Measurements from ENCODE around the gene CYP27B1.

CYP27B1 gene

DNA sequence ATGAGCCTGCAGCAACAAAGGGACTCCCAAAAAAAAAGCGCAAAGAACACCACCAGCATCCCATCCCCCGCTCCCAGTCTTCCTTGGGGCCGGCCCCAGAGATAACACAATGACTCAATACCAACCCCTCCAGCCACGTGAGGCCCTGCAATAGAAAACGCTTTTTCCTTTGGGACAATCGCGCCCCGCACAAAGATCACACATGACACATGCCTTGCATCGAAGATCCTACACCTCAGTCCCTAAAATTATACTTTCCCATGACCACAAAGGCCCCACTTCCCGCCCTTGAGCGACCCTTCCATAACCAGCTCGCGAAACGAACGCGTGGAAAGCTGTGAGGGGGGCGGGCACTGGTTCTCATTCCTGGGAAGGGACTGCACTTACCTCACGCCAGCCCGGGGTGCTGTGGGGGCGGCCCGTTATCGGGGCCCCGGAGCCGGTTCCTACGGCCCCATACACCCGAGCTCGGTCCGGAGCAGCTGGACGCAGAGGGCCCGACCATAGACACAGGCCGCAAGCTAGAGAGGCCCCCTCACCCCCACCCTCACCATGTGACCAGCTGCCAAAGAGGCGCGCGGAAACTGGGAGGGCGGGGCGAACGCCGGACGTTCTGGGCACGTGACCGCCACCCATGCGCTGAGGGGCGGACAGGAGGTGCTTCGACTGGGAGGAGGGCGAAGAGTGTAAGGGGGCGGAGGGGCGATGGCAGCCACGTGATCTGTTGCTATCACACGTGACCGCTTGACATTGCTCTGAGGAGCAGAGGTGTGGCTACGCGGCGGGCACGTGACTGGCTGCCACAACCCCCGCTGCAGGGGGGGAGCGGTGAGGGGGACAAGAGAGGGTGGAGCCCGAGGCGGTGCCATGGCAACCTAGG is 14.8 kb downstream of the CYP27B1 start, which contains the start of gene CDK4:
Gene CDK4, minus strand, starts transcription at position 523 of the 880 bp plus-strand sequence. CDS start 593 bp downstream, outside the sequence.
- peak; percentile 97 to 98 for DNase-seq (ENCODE audit: low read depth in 2 of 2)

DNA sequence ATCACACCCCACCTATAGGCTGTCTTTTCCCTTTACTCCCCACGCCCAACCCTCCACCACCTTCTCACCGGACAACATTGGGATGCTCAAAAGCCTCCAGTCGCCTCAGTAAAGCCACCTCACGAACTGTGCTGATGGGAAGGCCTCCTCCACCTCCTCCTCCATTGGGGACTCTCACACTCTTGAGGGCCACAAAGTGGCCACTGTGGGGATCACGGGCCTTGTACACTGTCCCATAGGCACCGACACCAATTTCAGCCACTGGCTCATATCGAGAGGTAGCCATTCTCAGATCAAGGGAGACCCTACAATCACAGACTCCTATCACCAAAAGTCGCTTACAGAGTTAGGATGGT is 15.5 kb downstream of the CYP27B1 start:
- no peak for DNase-seq (ENCODE audit: low read depth in 2 of 2)

DNA sequence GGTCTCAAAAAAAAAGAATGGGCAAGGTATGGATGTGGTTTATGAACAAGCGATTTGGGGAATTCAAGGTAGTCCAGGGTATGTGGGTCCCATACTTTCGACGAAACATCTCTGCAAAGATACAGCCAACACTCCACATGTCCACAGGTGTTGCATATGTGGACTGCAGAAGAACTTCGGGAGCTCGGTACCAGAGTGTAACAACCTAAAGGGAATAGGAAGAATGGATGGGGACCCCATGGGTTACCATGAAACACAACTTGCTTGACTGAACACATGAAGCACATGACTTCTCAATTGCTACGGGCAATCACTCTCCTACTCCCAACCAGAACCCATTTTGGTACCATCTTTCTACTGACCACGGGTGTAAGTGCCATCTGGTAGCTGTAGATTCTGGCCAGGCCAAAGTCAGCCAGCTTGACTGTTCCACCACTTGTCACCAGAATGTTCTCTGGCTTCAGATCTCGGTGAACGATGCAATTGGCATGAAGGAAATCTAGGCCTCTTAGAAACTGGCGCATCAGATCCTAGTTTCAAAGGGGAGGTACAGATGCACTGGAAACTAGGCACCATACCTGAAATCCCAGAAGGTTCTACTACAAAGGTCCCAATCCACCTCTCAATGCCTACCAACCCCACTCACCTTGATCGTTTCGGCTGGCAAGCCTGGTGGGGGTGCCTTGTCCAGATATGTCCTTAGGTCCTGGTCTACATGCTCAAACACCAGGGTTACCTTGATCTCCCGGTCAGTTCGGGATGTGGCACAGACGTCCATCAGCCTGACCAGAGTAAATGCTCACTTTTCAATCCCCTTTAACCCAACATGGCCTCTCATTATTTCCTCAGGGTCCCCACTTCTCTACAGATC is 16.1 kb downstream of the CYP27B1 start:
- no peak for DNase-seq (ENCODE audit: low read depth in 2 of 2)

DNA sequence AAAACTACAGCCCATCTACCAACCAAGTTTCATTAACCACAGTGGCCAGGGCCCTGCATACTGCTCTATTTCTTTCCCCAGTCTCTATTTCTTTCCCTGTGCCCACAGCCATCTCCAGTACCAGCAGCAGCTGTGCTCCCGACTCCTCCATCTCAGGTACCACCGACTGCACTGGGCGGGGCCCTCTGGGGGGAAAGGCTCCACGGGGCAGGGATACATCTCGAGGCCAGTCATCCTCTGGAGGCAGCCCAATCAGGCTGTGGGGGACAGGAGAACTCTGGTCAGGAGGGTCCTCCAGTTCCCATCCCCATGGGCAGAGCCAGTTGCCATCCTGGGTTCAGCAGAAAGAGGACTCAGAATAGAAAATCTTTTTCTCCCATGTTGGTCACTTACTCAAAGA is 17.8 kb downstream of the CYP27B1 start:
- DNase-seq (ENCODE audit: low read depth in 2 of 2): no peak

DNA sequence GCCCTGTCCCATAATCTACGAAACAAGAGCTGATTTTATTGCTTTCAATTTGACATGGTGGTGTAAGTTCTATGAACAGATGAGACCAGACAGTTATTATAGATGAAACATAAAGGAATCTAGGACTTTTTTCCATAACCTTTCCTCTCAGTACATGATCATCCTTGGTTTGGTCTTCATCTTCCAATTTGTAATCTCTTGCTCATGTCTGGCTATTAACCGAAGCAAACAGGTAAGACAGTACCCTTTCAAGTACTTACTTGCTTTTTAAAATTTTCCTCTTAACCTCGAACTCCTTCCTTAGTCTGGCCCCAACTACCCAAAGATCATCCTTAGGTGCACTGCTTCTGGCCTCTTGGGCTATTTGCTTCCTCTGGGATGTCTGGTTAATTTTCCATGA is 20.9 kb downstream of the CYP27B1 start:
- DNase-seq (ENCODE audit: low read depth in 2 of 2): no peak

DNA sequence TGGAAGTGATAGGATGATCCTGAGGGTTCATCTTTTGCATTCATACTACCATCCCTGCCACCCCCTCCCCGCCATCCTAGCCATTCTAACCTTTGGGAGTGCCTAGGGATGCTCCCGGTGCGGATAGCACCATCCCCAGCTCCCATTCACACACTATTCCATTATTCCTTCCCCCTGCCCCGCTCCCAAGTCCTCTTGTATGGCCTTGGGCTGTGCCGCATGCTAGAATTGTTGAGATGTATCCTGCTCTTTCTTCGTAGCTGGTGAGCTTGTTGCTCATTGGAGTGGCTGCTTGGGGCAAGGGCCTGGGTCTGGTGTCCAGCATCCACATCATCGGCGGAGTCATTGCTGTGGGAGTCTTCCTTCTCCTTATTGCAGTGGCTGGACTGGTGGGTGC is 21.4 kb downstream of the CYP27B1 start:
- no peak for DNase-seq (ENCODE audit: low read depth in 2 of 2)

DNA sequence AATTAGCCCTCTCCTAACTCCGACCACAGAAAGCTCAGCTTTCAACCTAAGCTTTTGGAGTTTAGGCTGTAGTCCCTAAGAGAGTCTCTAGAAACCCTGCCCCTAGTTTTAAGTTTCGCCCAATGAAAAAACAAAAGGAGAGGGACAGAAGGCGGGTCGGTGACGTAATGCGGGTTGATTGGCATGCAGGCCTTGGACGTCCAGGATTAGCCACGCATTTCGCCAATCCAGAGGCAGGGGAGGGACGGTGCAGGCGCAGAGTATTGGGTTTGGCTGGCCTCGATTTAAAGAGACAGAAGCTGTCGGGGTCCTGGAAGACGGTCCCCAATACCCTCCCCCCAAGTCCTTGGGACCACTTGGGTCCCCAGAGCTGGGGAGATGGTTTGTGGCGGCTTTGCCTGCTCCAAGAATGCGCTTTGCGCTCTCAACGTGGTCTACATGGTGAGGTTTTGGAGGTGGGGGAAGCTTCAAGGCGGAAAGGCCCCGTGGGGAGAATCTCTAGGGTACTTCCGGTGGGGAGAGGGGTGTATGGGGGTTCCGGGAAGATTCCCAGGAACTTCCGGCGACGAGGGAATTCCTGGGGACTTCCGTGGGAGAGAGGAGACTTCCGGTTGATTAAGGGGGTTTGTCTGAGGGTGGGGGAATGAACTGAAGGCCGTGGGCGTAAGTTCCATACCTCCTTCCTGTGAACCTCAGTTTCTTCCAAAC is 21.9 kb downstream of the CYP27B1 start, which contains the start of gene TSPAN31:
Gene TSPAN31, plus strand, starts transcription at position 263 of the 708 bp plus-strand sequence. Its CDS starts 116 bp downstream, at position 379.
- peak; percentile 90 to 91 for DNase-seq (ENCODE audit: low read depth in 2 of 2)

DNA sequence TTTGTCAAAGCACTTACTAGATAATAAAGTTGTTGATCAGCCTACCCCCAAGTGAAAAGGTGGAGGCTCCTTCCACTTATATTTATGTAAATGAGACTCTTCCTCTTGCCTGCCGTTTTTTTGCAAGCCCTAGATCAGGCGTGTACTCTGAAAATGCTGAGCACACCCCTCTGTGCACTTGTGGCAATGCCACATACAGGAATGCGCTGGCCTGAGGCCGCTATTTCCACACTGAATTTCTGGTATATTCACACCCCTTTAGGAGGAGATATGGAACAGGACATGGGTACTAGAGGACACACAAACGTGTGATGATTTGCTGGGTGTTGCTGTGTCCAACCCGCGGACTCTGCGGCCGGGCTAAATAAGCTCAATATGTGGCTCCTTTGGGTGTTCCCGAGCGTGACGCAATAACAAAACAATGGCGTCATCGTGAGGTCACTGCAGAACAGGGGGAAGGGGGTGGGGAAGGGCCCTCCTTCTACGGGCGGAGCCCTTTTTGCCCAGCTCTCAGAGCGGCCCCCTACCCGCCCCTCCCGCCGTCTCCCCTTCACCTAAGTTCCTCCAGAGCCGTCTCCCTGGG is 22.6 kb downstream of the CYP27B1 start:
- DNase-seq (ENCODE audit: low read depth in 2 of 2): peak; percentile 34 to 71

DNA sequence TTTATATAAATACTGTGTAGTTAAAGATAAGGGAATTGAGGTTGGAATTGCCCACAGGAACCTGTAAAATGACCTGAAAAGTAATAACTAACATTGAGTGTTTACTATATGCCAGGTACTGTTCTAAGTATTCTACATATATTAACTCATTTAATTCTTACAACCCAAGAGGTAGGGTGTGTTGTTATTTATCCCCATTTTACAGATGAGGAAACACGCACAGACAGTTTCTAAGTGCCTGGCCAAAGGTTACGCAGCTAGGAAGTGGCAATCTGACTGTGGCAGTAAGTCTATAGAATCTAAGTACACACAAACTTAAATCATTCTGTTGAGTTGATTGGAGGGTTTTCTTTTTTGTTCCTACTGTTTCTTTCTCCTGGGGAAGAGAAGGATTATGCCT is 23.1 kb downstream of the CYP27B1 start:
- no peak for DNase-seq (ENCODE audit: low read depth in 2 of 2)

DNA sequence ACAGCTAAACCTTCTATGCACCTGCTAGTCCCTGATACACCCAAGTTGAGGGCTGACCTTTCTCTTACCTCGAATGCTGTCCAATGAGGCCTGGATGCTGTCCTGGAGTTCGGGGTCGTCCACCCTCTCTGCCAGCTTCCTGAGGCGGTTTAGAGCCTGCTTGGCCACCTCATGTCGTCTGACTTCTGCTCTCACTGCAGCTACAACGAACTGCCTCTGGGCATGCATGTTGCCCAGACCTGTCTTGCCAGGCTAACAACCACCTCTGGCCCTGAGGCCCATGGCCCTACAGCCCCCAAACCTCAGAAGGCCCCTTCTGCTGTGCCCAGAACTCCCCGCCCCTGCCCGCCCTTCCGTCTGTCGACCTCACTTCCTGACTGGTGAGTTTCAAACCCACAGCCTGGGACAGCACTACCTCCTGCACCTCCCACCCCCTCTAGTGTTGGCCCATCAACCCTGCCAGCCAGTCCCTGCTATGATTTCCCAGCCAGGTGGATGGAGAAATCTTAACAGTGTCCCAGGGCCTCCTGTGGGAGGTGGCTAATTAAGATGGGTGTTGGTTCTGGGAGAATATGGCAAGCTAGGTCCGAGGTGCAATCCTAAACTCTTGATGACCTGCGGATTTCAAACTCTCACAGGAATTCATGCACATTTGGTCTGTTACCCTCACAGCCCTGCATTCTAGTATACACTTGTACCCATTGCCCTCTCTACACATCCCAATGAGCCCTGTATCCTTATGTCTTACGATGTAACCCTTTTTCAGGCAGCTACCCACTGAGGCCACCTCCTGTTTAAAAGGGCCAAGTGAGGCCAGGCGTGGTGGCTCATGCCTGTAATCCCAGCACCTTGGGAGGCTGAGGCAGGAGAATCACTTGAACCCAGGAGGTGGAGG is 24.8 kb downstream of the CYP27B1 start:
- DNase-seq (ENCODE audit: low read depth in 2 of 2): peak; percentile 55 to 72

DNA sequence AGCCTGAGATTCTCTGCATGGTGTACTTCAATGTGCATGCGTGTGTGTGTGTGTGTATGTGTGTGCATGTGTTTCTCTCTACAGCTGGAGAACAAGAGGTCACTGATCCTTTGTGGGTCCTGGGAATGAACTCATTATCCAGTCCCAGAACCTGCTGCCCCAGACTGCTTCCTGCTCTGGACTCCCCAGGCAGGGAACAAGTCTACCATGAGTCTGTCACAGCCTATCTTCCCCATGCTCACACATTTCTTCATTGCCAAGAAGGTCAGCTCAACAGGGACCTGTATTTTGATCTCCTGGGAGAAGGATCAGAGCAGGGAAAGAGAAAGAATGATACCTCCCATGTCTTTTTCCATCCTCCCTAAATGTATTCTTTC is 25.5 kb downstream of the CYP27B1 start:
- DNase-seq (ENCODE audit: low read depth in 2 of 2): no peak

DNA sequence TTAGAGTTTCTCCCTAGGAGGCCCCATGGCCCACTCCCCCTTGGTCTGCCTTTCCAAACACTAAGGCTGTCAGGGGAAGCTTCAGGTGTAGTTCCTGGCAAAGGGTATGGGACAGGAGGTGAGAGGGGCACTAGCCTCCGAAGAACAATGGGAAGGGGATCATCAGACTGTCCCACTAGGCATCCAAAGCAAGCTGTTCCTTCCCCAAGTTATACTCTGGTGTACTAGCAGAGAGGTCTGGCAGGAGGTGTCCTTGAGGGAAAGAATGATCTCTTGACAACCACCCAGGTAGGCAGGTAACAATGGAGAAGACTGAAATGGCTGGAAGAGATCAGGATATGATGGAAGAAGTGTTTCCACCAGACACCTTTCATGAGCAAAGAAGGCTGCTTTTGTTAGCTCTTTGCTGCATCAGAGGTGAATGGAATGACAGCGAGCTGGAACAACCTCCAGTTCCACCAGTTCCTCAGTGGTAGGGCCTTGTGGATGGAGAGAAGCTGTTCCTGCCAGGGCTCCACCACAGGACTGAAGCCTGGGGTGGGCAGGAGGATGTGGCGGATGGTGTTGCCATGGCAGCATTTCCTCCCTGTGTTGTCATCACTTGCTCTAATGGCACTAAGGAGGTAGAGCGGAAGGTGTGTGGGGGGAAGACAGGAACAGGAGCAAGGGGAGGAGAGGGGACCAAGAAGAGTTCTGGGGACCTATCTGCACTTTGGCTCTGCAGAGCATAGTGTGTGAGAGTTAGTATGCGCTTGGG is 26.0 kb downstream of the CYP27B1 start:
- DNase-seq (ENCODE audit: low read depth in 2 of 2): peak; percentile 52 to 59

DNA sequence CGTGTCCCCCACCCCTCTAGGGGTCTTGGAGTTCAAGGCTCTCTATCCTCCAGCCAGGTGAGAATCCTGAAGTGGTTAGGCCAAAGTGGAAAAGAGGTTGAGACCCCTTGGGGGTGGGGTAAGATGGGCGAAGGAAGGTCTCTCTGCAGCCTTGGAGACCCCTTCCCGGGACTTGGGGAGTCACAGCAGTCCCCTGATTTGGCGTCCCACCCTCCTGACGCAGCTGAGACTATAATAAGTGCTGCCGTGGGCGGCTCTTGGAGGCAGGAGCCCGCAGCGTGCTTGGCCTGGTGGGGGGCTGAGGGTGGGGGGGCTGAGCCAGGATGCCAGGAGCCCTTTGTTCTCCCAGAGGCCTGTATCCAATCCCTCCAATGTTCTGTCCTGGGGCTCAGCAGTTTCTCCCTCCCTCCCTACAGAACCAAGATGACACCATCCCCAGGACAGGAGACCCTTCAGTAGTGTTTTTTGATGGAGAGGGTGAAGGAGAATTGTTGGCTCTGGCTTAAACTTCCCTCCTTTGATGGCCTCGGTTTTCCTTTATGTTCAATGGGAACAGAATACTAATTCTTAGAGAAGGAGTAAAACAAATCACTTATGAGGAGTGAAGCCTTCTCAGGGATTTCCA is 26.9 kb downstream of the CYP27B1 start:
- DNase-seq (ENCODE audit: low read depth in 2 of 2): no peak

DNA sequence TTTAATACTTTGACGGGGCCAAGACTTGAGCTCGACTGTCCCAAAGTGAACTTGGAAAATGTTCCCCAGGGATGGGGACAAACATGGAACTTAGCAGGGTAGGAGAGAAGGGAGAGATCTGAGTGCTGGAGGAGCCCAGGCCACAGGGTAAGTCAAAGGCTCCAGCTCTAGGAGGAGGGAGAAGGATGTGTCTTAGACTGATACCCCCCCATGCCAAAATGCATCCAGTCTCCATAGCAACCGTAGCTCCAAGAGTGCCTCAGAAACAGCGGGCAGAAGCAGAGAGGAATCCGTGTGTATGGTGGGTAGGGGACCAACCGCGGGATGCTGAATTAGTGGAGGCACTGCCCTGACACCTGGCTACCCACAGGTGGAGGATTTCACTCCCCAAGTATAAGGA is 27.5 kb downstream of the CYP27B1 start:
- DNase-seq (ENCODE audit: low read depth in 2 of 2): no peak

DNA sequence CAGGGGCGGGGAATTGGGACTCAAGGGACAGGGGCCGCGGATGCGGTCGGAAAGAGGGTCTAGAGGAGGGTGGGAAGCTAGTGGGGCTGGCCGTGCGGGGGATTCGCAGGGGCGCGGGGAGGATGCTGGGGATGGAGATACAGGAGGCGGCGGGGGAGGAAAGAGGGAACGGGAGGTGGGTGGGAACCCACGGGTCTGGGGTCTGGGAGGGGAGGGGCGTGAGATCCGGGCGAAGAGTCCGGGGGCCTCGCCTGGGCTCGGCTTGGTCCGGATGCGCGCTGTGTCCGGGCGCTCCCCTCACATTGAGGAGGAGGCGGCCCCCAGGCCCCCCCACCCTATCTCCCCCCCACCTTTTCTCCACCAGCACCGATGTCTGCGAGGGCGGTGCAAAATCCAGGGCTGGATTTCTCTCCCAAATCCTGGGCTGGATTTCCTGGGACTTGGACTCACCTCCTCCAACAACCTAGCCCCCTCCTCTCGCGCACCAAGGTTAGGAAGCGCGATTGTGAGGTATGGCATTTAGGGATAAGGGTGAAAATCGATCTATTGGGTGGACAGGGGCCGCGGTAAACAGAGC is 28.1 kb downstream of the CYP27B1 start, which contains the start of gene AGAP2:
Gene AGAP2, minus strand, starts transcription at position 82 of the 577 bp plus-strand sequence. CDS start 496 bp downstream, outside the sequence.
- no peak for DNase-seq (ENCODE audit: low read depth in 2 of 2)

DNA sequence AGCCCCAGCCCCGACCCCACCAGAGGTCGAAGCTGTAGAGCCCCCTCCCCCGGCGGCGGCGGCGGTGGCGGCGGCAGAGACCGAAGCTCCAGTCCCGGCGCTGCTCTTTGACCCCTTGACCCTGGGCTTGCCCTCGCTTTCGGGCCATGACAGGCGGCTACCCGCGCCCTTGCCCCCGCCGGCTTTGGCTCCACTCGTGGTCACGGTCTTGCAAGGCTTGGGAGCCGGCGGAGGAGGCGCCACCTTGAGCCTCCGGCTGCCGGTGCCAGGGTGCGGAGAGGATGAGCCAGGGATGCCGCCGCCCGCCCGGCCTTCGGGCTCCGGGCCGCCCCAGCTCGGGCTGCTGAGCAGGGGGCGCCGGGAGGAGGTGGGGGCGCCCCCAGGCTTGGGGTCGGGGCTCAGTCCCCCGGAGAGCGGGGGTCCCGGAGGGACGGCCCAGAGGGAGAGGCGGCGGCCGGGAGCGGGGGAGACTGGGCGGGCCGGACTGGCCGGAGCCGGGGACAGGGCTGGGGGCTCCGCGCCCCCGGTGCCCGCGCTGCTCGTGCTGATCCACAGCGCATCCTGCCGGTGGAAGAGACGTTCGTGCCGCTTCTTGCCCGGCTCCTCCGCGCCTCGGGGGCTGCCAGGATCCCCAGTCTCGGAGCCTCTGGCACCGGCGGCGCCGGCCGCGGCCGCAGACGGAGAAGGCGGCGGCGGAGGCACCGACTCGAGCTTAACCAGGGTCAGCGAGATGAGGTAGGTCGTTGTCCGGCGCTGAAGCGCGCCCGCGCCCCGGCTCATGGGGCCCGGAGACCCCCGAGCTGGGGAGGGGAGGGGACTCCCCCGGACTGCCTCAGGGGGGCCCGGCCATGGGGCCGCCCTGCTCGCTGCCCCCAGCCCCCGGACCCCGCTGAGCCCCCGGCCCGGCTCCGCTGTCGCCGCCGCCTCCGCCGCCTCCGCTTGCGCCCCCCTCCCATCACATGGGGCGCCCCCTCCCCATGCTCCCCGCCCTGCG is 29.1 kb downstream of the CYP27B1 start:
- no peak for DNase-seq (ENCODE audit: low read depth in 2 of 2)

DNA sequence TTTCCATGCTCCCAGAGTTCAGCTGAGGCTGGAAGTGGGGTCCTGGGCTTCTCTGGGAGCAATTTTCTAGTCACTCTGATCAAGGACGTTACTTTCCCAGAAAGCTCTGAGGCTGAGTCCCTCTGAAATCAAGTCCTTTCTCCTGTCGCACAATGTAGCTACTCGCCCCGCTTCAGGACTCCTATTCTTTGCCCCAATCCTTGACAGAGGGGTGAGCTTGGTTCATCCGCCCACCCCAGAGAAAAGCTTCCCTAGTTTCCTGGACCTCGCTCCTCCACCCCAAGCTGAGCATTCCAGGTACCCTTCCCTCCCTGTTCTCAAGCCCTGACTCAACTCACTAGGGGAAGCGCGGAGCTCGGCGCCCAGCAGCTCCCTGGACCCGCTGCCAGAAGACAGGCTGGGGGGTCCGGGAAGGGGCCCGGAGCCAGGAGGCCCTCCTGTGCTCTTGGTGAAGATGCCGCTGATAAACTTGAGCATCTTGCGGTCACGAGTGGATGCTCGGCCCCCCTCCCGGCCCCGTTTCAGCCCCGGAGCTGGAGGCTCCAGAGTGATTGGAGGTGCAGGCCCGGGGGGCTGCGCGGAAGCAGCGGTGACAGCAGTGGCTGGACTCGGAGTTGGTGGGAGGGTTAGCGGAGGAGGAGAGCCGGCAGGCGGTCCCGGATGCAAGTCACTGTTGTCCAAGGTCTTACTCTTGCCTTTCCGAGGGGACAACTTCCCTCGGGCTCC is 30.0 kb downstream of the CYP27B1 start:
- no peak for DNase-seq (ENCODE audit: low read depth in 2 of 2)

Measured in stimulated activated CD8-positive, alpha-beta memory T cell treated with anti-CD3 and anti-CD28 coated beads, Interleukin-2, amount 100 ng/mL, for 48 hours (primary cell).